H9 (cell line): ENCODE measurements around the gene DSG2. TPM values are rescaled to one million over a fixed set of nuclear protein-coding genes. Genes with fewer than 3 reads are reported as not detected.
A peak's percentile ranks its signal among the peaks of the same experiment; 100 is the strongest.

Source experiments
- DNase-seq: peaks from one replicate; pipeline ENCODE4 v3.0.0-alpha.2; 2017
- H2AFZ ChIP-seq: one replicate; pipeline ENCODE4 v1.6.1; 2013; ENCODE audit warnings: mild to moderate bottlenecking, low read length, control low read depth, moderate library complexity
- H2AK5ac ChIP-seq: 2 replicates; pipeline ENCODE4 v1.6.1; 2013; ENCODE audit warnings: low read length, control low read depth, mixed read lengths; ENCODE audit not compliant: insufficient read length
- H2BK120ac ChIP-seq: one replicate; pipeline ENCODE4 v1.6.1; 2013; ENCODE audit warnings: low read depth, mild to moderate bottlenecking, low read length, control low read depth, inconsistent platforms; ENCODE audit not compliant: poor library complexity, severe bottlenecking
- H2BK12ac ChIP-seq: 2 replicates; pipeline ENCODE4 v1.6.1; 2013; ENCODE audit warnings: low read length, control low read depth, mixed read lengths, low read depth; ENCODE audit not compliant: insufficient read length
- H2BK15ac ChIP-seq: 2 replicates; pipeline ENCODE4 v1.6.1; 2013; ENCODE audit warnings: low read depth, low read length, control low read depth
- H2BK20ac ChIP-seq: one replicate; pipeline ENCODE4 v1.6.1; 2013; ENCODE audit warnings: low read depth, mild to moderate bottlenecking, low read length, control low read depth, inconsistent platforms; ENCODE audit not compliant: poor library complexity, severe bottlenecking
- H2BK5ac ChIP-seq: 2 replicates; pipeline ENCODE4 v1.6.1; 2013; ENCODE audit warnings: low read length, control low read depth, mixed read lengths; ENCODE audit not compliant: insufficient read length
- H3K14ac ChIP-seq: 2 replicates; pipeline ENCODE4 v1.6.1; 2013; ENCODE audit warnings: low read length, control low read depth; ENCODE audit not compliant: insufficient read depth
- H3K18ac ChIP-seq: 2 replicates; pipeline ENCODE4 v1.6.1; 2013; ENCODE audit warnings: low read depth, mild to moderate bottlenecking, mixed read lengths, low read length, control low read depth; ENCODE audit not compliant: insufficient read length
- H3K23ac ChIP-seq: 2 replicates; pipeline ENCODE4 v1.6.1; 2013; ENCODE audit warnings: low read length, control low read depth, mixed read lengths, low read depth; ENCODE audit not compliant: insufficient read length
- H3K23me2 ChIP-seq: 2 replicates; pipeline ENCODE4 v1.6.1; 2013; ENCODE audit warnings: low read depth, mild to moderate bottlenecking, mixed read lengths, low read length, control low read depth; ENCODE audit not compliant: insufficient read length, poor library complexity, severe bottlenecking
- H3K27ac ChIP-seq: 2 replicates; pipeline ENCODE4 v1.5.1; 2013; ENCODE audit warnings: low read length, control low read depth, mixed read lengths, low read depth; ENCODE audit not compliant: insufficient read length
- H3K27me3 ChIP-seq: 2 replicates; pipeline ENCODE4 v1.6.1; 2013; ENCODE audit warnings: low read length, control low read depth, inconsistent platforms; ENCODE audit not compliant: insufficient read depth
- H3K4ac ChIP-seq: 2 replicates; pipeline ENCODE4 v1.6.1; 2013; ENCODE audit warnings: low read depth, mild to moderate bottlenecking, control low read depth, inconsistent platforms, low read length, moderate library complexity
- H3K4me1 ChIP-seq: 2 replicates; pipeline ENCODE4 v1.6.1; 2013; ENCODE audit warnings: low read length, control low read depth, inconsistent platforms; ENCODE audit not compliant: insufficient read depth
- H3K4me2 ChIP-seq: 2 replicates; pipeline ENCODE4 v1.6.1; 2013; ENCODE audit warnings: low read length, control low read depth, mixed read lengths; ENCODE audit not compliant: insufficient read length, insufficient read depth
- H3K56ac ChIP-seq: 2 replicates; pipeline ENCODE4 v1.6.1; 2013; ENCODE audit warnings: low read depth, mild to moderate bottlenecking, mixed read lengths, low read length, control low read depth; ENCODE audit not compliant: insufficient read length
- H3K79me1 ChIP-seq: 2 replicates; pipeline ENCODE4 v1.6.1; 2013; ENCODE audit warnings: low read depth, mild to moderate bottlenecking, moderate library complexity, low read length, control low read depth, inconsistent platforms; ENCODE audit not compliant: insufficient read depth, poor library complexity, severe bottlenecking
- H3K79me2 ChIP-seq: 2 replicates; pipeline ENCODE4 v1.6.1; 2013; ENCODE audit warnings: low read length, control low read depth, inconsistent platforms; ENCODE audit not compliant: insufficient read depth
- H3K9ac ChIP-seq: 2 replicates; pipeline ENCODE4 v1.6.1; 2013; ENCODE audit warnings: low read length, control low read depth, mixed read lengths; ENCODE audit not compliant: insufficient read length; ENCODE audit errors: extremely low read depth
- H3K9me3 ChIP-seq: one replicate; pipeline ENCODE4 v1.6.1; 2013; ENCODE audit warnings: low read depth, low read length, inconsistent platforms; ENCODE audit not compliant: control insufficient read depth
- H3T11ph ChIP-seq: one replicate; pipeline ENCODE4 v1.6.1; 2013; ENCODE audit warnings: mild to moderate bottlenecking, low read length, control low read depth, inconsistent platforms
- H4K20me1 ChIP-seq: one replicate; pipeline ENCODE4 v1.6.1; 2013; ENCODE audit not compliant: control insufficient read depth, insufficient read length, insufficient read depth
- H4K5ac ChIP-seq: 2 replicates; pipeline ENCODE4 v1.6.1; 2013; ENCODE audit warnings: low read depth, mild to moderate bottlenecking, mixed read lengths, low read length, control low read depth; ENCODE audit not compliant: insufficient read length
- H4K8ac ChIP-seq: replicated peaks from 2 replicates; pipeline ENCODE4 v1.6.1; 2013; ENCODE audit warnings: low read length, control low read depth, mixed read lengths, low read depth; ENCODE audit not compliant: insufficient read length
- H4K91ac ChIP-seq: 2 replicates; pipeline ENCODE4 v1.6.1; 2013; ENCODE audit warnings: low read depth, mild to moderate bottlenecking, moderate library complexity, mixed read lengths, low read length, control low read depth; ENCODE audit not compliant: insufficient read length
- H3K27ac Mint-ChIP-seq, 3 experiments: 2 replicates in 2 of 3; 3 replicates in 1 of 3; pipeline ENCODE4 v1.8.0; 2020 to 2021; ENCODE audit warnings: mixed read lengths in 3 of 3, mild to moderate bottlenecking in 1 of 3, moderate library complexity in 1 of 3
- H3K27me3 Mint-ChIP-seq: 2 replicates; pipeline ENCODE4 v1.8.0; 2021; ENCODE audit warnings: low read depth, mild to moderate bottlenecking, moderate library complexity, mixed read lengths
- H3K36me3 Mint-ChIP-seq, 3 experiments: 2 replicates in 2 of 3; 3 replicates in 1 of 3; pipeline ENCODE4 v1.8.0; 2020 to 2021; ENCODE audit warnings: low read depth in 3 of 3, mixed read lengths in 3 of 3; ENCODE audit not compliant: insufficient read depth in 1 of 3
- H3K4me1 Mint-ChIP-seq, 2 experiments: 2 replicates each; pipeline ENCODE4 v1.8.0; 2020; ENCODE audit warnings: mixed read lengths in 2 of 2
- H3K4me3 Mint-ChIP-seq, 2 experiments: 2 replicates in 1 of 2; 3 replicates in 1 of 2; pipeline ENCODE4 v1.8.0; 2020 to 2021; ENCODE audit warnings: mild to moderate bottlenecking in 2 of 2, mixed read lengths in 2 of 2, moderate library complexity in 1 of 2
- H3K9me3 Mint-ChIP-seq, 2 experiments: 2 replicates in 1 of 2; 3 replicates in 1 of 2; pipeline ENCODE4 v1.8.0; 2020; ENCODE audit warnings: mild to moderate bottlenecking in 2 of 2, mixed read lengths in 2 of 2, moderate library complexity in 1 of 2
- CTCF ChIP-seq: fragments of 200-600 bp; sonication (generic); conservative IDR thresholded peaks from 3 replicates; pipeline ENCODE4 v1.8.0; 2021; ENCODE audit warnings: antibody characterized with exemption, mild to moderate bottlenecking
- WGBS: extraction: QIAGEN DNeasy Blood & Tissue Kit; methylation state at CpG from one replicate; pipeline ENCODE4 v1.1.7; 2013; ENCODE audit warnings: missing lambda C conversion rate, low lambda C conversion rate, mixed read lengths; ENCODE audit not compliant: insufficient read length; ENCODE audit errors: extremely low coverage; 5-methylcytosine and 5-hydroxymethylcytosine counted together
- total RNA-seq: library from RNA; stranded (reverse); gene quantifications from 2 replicates; pipeline ENCODE4 v1.2.1, GENCODE V29; 2021

The DSG2 gene
- total RNA-seq, 1 experiment from 2014 or later = 107 TPM

- Histone ChIP-seq H3K18ac (no peak overlapping the region), H2AFZ (no peak overlapping the region), H3K23ac (no peak overlapping the region), H3K27ac (no peak overlapping the region), H3K9ac (no peak overlapping the region), H3K4me1 (no peaks in the 10 kb centered on the region; the same call in 1 of the 2 replicates), H3K4ac (no peak overlapping the region), H3K79me1 (no peaks in the 10 kb centered on the region), H3K27me3 (no peaks in the 10 kb centered on the region), H2AK5ac (no peak overlapping the region), H4K91ac (no peak overlapping the region), H3T11ph (no peak overlapping the region), H3K56ac (no peak overlapping the region), H2BK120ac (no peak overlapping the region), H3K4me2 (no peak overlapping the region), H2BK15ac (no peak overlapping the region), H4K5ac (no peak overlapping the region), H3K23me2 (no peaks in the 10 kb centered on the region), H2BK12ac (no peak overlapping the region), H3K79me2 (no peaks in the 10 kb centered on the region), H2BK20ac (no peak overlapping the region), H4K20me1 (no peaks in the 10 kb centered on the region), H3K9me3 (no peaks in the 10 kb centered on the region), H3K14ac (no peak overlapping the region), H2BK5ac (no peak overlapping the region), H4K8ac (no peak overlapping the region)
- H3K36me3 Mint-ChIP-seq = no peaks in the 10 kb centered on the region; a peak in 1 of 7 replicates
- no peaks in the 10 kb centered on the region for H3K27me3 Mint-ChIP-seq
- no CpG with 5 or more reads among the region's 6 CpGs for WGBS
- peak; percentile 54; the same call in 2 of the 3 replicates for TF ChIP-seq CTCF
- H3K4me3 Mint-ChIP-seq = no peak overlapping the region
- peaks cover 34 to 36% of the 10 kb centered on the region in 2 experiments for H3K4me1 Mint-ChIP-seq
- peak; percentile 44 for DNase-seq
- H3K27ac Mint-ChIP-seq = no peak overlapping the region
- no peaks in the 10 kb centered on the region for H3K9me3 Mint-ChIP-seq
Measured at GRCh38 chr18:31553800-31554199, 55.8 kb downstream of the DSG2 start.
